ENCODE data around the gene SYT15B.
A peak's percentile ranks its signal among the peaks of the same experiment; 100 is the strongest.
"Not testable (repeated sequence)": the region's sequence is repeated elsewhere in the genome, so short reads cannot be mapped to it uniquely, and the experiment has no call there.

Gene SYT15B

DNA sequence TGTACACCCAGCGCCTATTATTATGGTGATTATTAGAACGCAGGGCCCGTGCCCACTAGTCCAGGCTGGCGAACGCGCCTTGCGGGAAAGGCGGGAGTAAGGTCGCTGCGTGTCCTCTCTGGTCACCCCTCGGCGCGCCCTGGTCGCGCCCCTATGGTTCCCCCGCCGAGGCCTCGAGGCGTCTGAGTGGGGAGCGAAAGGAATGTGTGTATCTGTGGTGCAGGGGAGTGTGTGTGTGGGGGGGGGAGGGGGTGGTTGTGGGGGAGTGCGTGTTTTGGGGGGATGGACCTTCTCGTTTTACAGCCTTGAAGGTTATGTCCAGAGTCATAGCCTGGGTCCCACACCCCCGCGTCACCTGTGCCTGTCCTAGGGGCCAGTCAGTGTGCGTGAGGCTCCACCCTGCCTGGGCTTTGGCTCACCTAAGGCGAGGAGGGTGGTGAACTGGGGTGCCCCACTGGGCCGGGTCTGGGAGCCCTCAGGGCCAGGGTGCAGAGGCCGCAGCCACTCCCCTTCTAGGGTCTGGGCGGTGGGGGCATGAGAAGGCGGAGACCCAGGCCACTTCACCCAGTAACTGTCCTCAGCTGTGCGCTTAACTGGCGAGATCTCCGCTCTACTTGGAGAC, at the start of gene SYT15B:
Gene SYT15B, minus strand, starts transcription at position 39 of the 622 bp plus-strand sequence. CDS start 952 bp downstream, outside the sequence.
- not testable (repeated sequence) for DNase-seq

DNA sequence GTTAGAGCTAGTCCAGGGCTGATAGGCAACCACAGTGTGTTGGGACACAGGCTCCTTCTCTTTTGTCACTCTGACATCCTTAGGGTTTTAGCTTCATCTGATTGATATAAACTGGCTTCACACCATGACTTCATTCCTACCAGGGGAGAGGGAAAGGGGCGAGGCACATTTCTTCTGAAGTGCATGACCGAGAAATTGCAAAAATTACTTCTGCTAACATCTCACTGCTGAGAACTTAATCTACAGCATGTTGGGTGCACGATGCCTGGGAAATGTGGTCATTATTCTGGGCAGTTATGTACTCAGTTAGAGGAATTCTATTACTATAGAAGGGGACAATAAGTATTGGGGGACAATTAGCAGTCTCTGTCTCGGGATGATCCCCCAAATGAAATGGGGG, 16.2 kb upstream of the SYT15B start:
- not testable (repeated sequence) for DNase-seq

DNA sequence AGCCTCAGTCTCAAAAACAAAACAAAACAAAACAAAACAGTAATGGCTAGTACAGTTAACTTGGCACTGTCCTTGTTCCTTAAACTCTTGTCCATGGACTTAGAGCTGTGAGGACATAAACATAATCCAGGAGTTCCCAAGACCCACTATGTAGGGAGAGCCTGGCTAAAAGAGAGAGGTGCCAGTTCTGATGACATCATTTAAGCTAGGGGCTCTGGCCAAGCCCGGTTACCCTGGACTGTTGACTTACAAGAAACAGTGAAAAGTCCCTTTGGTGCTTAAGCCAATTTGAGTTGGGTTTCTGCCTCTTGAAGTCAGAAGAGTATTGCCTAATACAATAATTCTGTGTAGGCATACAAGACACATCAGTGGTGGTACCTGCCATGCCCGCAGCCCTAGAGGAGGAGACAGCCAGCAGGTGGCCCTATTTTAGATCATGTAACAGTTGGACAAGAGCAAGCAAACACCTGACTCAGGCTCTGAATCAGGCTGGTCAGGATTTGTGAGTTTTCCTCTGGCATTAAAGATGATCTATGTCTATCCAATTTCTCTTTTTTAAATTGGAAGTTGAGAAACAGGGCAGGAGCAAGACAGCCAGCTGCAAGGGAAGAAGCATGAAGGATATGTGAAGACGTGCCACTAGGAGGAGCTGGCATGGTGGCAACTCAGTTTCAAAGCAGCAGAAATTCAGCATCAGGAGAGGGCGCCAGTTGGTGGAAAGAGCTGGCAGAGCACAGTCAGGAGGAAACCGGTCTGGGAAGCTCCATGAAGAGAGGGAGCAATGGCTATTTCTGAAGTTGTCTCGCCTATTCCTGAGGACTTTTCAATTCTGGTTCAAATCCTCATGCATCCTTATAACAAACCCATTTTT, 12.2 kb upstream of the SYT15B start:
- peak; percentile 0 for DNase-seq

GRCh38 chr10:47770745-47771144, 7.4 kb upstream of the SYT15B start:
- not testable (repeated sequence) for DNase-seq

DNA sequence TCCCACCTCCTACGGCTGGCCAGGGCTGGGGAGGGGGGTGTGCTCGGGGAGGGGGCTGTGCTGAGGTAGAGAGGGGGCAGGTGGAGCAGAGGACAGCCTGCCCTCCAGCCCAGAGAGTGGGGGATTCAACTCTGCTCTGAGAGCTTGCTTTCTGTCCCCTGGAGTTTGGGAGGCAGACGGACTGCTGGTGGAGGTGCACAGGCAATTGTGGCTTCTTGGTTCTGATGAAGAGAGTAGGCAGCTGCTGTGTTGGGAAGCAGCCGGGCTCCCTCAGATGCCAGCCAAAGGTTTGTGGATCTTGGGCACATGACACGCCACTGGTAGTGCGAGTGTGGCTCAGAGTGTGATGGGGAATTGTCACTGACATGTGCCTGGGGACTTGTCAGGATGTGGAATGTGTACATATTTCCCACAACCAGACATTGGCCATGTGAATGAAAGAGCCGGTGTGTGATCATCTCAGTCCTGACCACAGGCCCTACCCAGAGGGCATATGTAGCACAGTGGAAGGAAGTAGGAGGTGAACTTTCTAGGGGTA, 5.3 kb upstream of the SYT15B start:
- DNase-seq: not testable (repeated sequence)

DNA sequence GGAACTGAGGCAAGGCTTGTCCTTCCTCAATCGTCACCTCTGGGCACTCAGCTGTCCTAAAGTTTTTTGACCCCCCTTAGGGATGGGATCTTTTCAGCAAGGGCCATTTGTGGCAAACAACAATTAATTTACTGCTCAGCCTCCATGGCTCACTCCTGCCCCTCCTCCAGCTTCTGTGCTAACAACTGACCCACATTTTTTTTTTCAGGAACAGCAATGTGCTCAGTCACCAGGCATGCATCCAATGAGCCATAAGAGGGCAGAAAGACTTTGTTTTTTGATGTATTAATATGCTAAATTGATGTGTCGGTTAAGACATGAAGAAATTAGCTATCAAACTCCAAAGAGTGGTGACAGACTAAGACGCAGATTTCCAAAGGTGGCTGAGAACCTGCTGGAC, 4.7 kb upstream of the SYT15B start:
- not testable (repeated sequence) for DNase-seq

DNA sequence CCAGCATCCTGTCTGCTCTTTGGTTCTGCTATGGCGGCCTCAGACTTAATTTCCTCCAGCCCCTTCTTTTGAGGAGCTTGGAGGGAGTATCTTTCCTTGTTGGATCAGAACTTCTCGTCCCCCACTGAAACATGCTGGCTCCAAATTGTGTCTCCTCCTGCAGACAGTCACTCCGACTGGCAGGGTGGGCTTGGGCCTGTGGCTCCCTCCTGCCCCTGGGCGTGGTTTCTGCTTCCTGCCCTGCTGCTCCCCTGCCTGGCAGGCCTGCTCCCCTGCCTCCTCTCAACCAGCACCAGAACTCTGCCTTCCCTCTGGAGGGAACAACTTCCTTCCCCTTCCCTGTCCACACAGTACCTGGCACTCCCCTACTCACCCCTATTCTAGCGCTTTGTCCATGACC, 3.8 kb upstream of the SYT15B start:
- DNase-seq: not testable (repeated sequence)

GRCh38 chr10:47765232-47765631, 1.8 kb upstream of the SYT15B start:
- DNase-seq: not testable (repeated sequence)

GRCh38 chr10:47762674-47763553, 478 bp downstream of the SYT15B start:
- DNase-seq: not testable (repeated sequence)

DNA sequence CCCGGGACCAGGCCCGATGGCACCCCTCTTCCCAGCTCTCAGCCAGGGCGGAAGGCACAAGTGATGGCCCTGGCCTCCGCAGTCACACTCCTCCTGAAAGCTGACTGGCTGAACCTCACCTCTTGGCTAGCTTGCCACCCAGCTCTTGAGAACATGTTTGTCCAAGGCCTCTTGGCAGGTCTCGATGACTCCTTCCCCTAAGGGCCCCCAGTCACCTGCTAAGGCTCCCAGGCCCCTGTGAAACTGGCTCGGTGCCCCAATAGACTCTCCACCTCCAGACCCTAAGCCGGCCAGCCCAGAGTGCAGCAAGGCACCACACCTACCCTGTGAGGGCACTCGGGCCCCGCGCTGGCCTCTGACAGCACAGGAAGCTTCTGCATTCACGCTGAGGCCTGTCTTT, 4.5 kb downstream of the SYT15B start:
- DNase-seq: not testable (repeated sequence)

DNA sequence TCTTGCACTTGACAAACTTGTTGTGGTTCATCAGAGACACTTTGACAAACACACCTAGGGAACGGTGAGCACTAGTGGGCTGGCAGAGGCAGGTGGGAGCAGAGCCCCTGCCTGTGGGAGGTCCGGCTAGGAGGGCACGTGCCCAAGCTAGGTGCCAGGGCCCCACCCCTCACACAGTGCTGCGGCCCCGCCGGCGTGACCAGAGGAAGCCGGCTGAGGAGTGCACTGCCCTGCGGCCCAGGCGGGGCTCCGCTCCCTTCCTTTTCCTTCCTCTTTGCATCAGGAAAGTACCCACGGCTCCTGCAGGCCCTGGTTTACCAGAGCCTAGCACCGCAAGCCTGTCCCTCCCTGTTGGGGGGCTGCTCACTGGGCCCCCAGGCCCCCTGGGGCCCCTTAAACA, 7.2 kb downstream of the SYT15B start:
- DNase-seq: not testable (repeated sequence)

DNA sequence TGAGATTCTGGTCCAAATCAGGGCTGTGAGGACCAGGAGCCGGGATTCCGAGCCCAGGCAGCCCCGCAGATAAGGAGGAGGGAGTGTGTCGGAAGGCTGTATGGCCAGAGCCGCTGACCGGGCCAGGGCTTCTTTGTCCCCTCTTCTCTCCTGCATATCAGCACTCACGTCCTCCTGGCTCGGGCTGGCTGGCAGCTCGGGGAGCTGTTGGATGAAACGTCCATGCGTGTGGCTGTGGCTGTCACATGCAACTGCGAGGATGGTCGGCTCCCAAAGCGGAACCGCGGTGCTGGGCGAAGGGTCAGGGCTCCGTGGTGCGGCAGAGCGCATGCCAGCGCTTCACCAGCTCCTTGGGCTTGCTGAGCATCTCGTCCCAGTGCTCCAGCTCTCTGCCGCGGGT, 9.5 kb downstream of the SYT15B start:
- DNase-seq: not testable (repeated sequence)

- DNase-seq: not testable (repeated sequence)
Measured at GRCh38 chr10:47753176-47753575, 10.2 kb downstream of the SYT15B start.

DNA sequence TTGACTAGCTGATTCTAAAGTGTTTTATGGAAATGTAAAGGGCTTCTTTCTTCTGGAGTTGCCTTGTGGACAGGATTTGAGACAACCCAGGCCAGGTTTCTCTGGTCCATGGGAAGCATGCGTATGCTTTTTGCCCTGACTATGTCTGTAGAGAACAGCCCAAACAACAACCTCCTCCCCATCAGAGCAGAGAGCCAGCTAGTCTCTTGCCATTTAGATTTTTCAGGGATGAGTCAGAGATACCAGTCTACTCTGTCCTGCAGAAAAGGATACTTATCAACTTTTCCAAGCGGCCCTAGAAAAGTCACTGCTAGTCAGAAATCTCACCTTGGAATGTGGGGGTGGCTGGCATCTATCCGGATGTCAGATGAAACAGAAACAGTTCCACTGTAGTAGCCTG, 11.6 kb downstream of the SYT15B start:
- not testable (repeated sequence) for DNase-seq

DNA sequence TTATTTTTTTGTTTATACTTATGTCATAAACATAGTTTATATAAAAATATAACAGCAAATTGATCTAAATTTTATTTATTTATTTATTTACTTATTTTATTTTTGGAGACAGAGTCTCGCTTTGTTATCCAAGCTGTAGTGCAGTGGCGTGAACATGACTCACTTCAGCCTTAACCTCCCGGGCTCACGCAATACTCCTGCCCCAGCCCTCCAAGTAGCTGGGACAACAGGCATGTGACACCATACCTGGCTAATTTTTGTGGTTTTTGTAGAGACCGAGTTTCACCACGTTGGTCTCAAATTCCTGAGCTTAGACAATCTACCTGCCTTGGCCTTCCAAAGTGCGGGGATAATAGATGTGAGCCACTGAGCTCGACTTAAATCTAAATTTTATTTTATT, 13.0 kb downstream of the SYT15B start:
- DNase-seq: not testable (repeated sequence)

DNA sequence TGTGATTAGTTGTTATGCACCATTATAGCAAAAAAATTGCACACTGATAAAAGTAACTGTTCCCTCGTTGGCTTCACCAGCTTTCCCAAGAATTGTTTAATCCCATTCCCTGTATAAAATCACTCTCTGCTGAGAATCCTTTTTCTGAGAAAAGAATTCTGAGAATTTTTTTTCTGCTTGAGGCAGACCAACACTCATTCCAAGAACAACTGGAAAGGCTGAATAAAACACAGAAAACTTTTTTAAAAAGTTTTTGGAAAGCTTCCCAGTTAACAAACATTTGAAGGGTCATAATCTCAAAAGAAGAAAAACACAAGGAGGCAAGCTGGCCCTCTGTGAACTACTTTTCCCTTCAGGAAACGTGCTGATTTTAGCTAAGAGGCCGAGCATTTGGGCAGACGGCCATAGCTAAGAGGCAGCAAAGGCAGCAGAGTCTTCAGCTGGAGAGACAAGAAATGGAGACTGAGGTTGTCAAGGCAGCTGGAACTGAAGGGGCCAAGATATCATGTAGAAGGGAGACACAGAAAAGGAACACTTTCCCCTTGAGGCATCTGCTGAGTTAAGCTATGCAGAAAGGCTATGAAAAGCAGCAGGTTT, 16.5 kb downstream of the SYT15B start:
- not testable (repeated sequence) for DNase-seq

- not testable (repeated sequence) for DNase-seq
Measured at GRCh38 chr10:47744881-47745280, 18.5 kb downstream of the SYT15B start.

- not testable (repeated sequence) for DNase-seq
Measured at GRCh38 chr10:47743611-47744550, 19.5 kb downstream of the SYT15B start.

- not testable (repeated sequence) for DNase-seq
Measured at GRCh38 chr10:47740868-47741267, 22.5 kb downstream of the SYT15B start.

GRCh38 chr10:47730911-47731310, 32.5 kb downstream of the SYT15B start:
- not testable (repeated sequence) for DNase-seq

DNA sequence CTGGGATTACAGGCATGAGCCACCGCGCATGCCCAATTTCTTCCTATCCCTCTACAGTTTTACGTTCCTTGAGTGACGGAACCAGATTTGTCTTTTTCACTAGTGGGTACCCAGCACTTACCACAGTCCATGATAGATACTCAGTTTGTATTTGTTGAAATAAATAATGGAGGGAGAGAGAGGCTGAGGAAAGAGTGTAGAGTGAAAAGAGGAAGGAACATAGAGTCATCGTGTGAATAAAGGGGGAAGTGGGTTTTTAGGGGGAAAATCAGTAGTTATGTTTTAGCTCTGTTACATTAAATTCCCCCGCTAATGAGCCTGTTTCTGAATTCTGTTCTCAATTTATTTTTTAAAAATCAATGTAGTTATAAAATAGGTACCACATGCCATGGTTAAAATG, 37.7 kb downstream of the SYT15B start:
- DNase-seq: not testable (repeated sequence)

All from NCI-H1417 treated with DMSO at 0.1 percent for 48 hours (cell line).